WTC11 (cell line): ENCODE measurements around the gene NR1H3. TPM values are rescaled to one million over a fixed set of nuclear protein-coding genes. Genes with fewer than 3 reads are reported as not detected.

ENCODE experiments used
- ATAC-seq: fragments of 200-7000 bp; cut with Tn5 transposase; 2 replicates; pipeline ENCODE4 v1.10.0; 2021; ENCODE audit warnings: mild to moderate bottlenecking, moderate library complexity
- CTCF ChIA-PET: fragments of 300-600 bp; sonication (Branson Sonifier 250); formaldehyde crosslinking; loops from one replicate; lab custom pipeline; 2021; ENCODE audit warnings: antibody characterized with exemption; lab: Charles Lee
- POLR2A ChIA-PET: fragments of 350-600 bp; sonication (Branson Sonifier 250); formaldehyde crosslinking; loops from one replicate; lab custom pipeline; 2021; ENCODE audit warnings: antibody characterized with exemption; lab: Charles Lee
- DNase-seq: peaks from one replicate; pipeline ENCODE4 v3.0.0; 2021; ENCODE audit warnings: low spot score
- H3K27ac Mint-ChIP-seq: 2 replicates; pipeline ENCODE4 v1.8.0; 2021; ENCODE audit warnings: mixed read lengths
- H3K27me3 Mint-ChIP-seq: 2 replicates; pipeline ENCODE4 v1.8.0; 2021; ENCODE audit warnings: low read depth, mild to moderate bottlenecking, moderate library complexity, mixed read lengths
- H3K36me3 Mint-ChIP-seq: 2 replicates; pipeline ENCODE4 v1.8.0; 2021; ENCODE audit warnings: mixed read lengths
- H3K4me1 Mint-ChIP-seq: 2 replicates; pipeline ENCODE4 v1.8.0; 2022; ENCODE audit warnings: mixed read lengths
- H3K4me3 Mint-ChIP-seq: 2 replicates; pipeline ENCODE4 v1.8.0; 2021; ENCODE audit warnings: mild to moderate bottlenecking, moderate library complexity, mixed read lengths
- H3K9me3 Mint-ChIP-seq: 2 replicates; pipeline ENCODE4 v1.8.0; 2021; ENCODE audit warnings: mixed read lengths
- ARID4B ChIP-seq: sonication (generic); formaldehyde crosslinking; IDR thresholded peaks from 2 replicates; pipeline ENCODE4 v1.8.0; 2023; ENCODE audit warnings: missing genetic modification reagents, mild to moderate bottlenecking, borderline replicate concordance
- CDX4 ChIP-seq: fragments of 250-450 bp; sonication (Bioruptor Pico); IDR thresholded peaks from 2 replicates; pipeline ENCODE4 v1.9.0; 2021; ENCODE audit warnings: moderate library complexity, mild to moderate bottlenecking, inconsistent platforms, borderline replicate concordance
- CREB1 ChIP-seq: sonication (generic); formaldehyde crosslinking; IDR thresholded peaks from 2 replicates; pipeline ENCODE4 v1.8.0; 2023; ENCODE audit warnings: mild to moderate bottlenecking, missing genetic modification reagents
- ELF4 ChIP-seq: sonication (generic); formaldehyde crosslinking; IDR thresholded peaks from 2 replicates; pipeline ENCODE4 v1.8.1; 2022; ENCODE audit warnings: low read depth, mild to moderate bottlenecking, moderate library complexity, missing genetic modification reagents
- FOXK1 ChIP-seq: sonication (generic); formaldehyde crosslinking; IDR thresholded peaks from 2 replicates; pipeline ENCODE4 v1.8.0; 2022; ENCODE audit warnings: mild to moderate bottlenecking, moderate library complexity, missing genetic modification reagents
- GABPB1 ChIP-seq: sonication (generic); formaldehyde crosslinking; IDR thresholded peaks from 2 replicates; pipeline ENCODE4 v1.8.1; 2023; ENCODE audit warnings: mild to moderate bottlenecking, missing genetic modification reagents
- HMGXB4 ChIP-seq: sonication (generic); formaldehyde crosslinking; IDR thresholded peaks from 2 replicates; pipeline ENCODE4 v1.8.1; 2023; ENCODE audit warnings: mild to moderate bottlenecking, moderate library complexity, missing genetic modification reagents
- MXD4 ChIP-seq: fragments of 250-450 bp; sonication (Bioruptor Pico); IDR thresholded peaks from 2 replicates; pipeline ENCODE4 v1.8.0; 2021; ENCODE audit warnings: mild to moderate bottlenecking, moderate library complexity, borderline replicate concordance
- NR2C2 ChIP-seq: sonication (generic); formaldehyde crosslinking; IDR thresholded peaks from 2 replicates; pipeline ENCODE4 v1.8.0; 2022; ENCODE audit warnings: mild to moderate bottlenecking, missing genetic modification reagents
- RELA ChIP-seq: sonication (generic); formaldehyde crosslinking; IDR thresholded peaks from 2 replicates; pipeline ENCODE4 v1.8.1; 2022; ENCODE audit warnings: missing genetic modification reagents, mild to moderate bottlenecking, borderline replicate concordance
- TEAD1 ChIP-seq: sonication (generic); formaldehyde crosslinking; IDR thresholded peaks from 2 replicates; pipeline ENCODE4 v1.8.0; 2022; ENCODE audit warnings: mild to moderate bottlenecking, missing genetic modification reagents
- ZNF121 ChIP-seq: sonication (generic); formaldehyde crosslinking; IDR thresholded peaks from 2 replicates; pipeline ENCODE4 v1.8.0; 2023; ENCODE audit warnings: missing genetic modification reagents
- ZNF263 ChIP-seq: sonication (generic); formaldehyde crosslinking; IDR thresholded peaks from 2 replicates; pipeline ENCODE4 v1.8.1; 2022; ENCODE audit warnings: low read depth, mild to moderate bottlenecking, moderate library complexity, missing genetic modification reagents
- total RNA-seq: library from RNA; stranded (reverse); gene quantifications from 3 replicates; pipeline ENCODE4 v1.2.3, GENCODE V29; 2021

Gene NR1H3
- total RNA-seq, 1 experiment from 2014 or later, result 26.3 TPM

GRCh38 chr11:47254386-47254785, 3.4 kb upstream of the NR1H3 start:
- H3K27me3 Mint-ChIP-seq, result no peaks in the 10 kb centered on the region
- no peaks in the 10 kb centered on the region for H3K9me3 Mint-ChIP-seq
- peaks cover 25% of the 10 kb centered on the region for H3K4me1 Mint-ChIP-seq
- DNase-seq (no peak), ATAC-seq (no peak)
- ChIA-PET POLR2A (no interaction called here), CTCF (interaction anchor here (1.2 to 1.5 kb wide), 3 partner anchors 39 to 119 kb away, joined by 3 to 6 read pairs (median 3); no protein-coding TSS in a partner anchor)
- peak overlapping the region; percentile 57; the same call in 1 of the 2 replicates for H3K27ac Mint-ChIP-seq
- H3K36me3 Mint-ChIP-seq, result no peaks in the 10 kb centered on the region
- H3K4me3 Mint-ChIP-seq, result no peak overlapping the region
- TF ChIP-seq NR2C2 (no peak), CREB1 (no peak), MXD4 (CRISPR knock-in tag) (no peak), TEAD1 (CRISPR knock-in tag) (no peak), GABPB1 (CRISPR knock-in tag) (no peak), FOXK1 (CRISPR knock-in tag) (no peak)
- TF ChIP-seq, all 79 proteins: peak for 0

- H3K27ac Mint-ChIP-seq, result no peak overlapping the region
- no peaks in the 10 kb centered on the region for H3K9me3 Mint-ChIP-seq
- peaks cover 24% of the 10 kb centered on the region for H3K4me1 Mint-ChIP-seq
Observed at GRCh38 chr11:47256374-47256773, 1.4 kb upstream of the NR1H3 start.

GRCh38 chr11:47257177-47257516, 649 bp upstream of the NR1H3 start:
- H3K27ac Mint-ChIP-seq, result peak overlapping the region; percentile 81
- POLR2A ChIA-PET, result interaction anchor here (0.6 to 3.6 kb wide), 8 partner anchors 9 to 895 kb away, joined by 3 to 44 read pairs (median 7); partner anchors contain the start of genes ACP2, DDB2 and PACSIN3
- CTCF ChIA-PET, result interaction anchor here (0.8 to 6.0 kb wide), 21 partner anchors 8 to 309 kb away, joined by 3 to 120 read pairs (median 6); partner anchors contain the start of genes ACP2, ARFGAP2, DDB2 and MADD
- peak overlapping the region; percentile 62 for H3K4me3 Mint-ChIP-seq
- H3K9me3 Mint-ChIP-seq, result no peaks in the 10 kb centered on the region
- no peaks in the 10 kb centered on the region for H3K27me3 Mint-ChIP-seq
- peaks cover 24% of the 10 kb centered on the region for H3K4me1 Mint-ChIP-seq
- no peaks in the 10 kb centered on the region for H3K36me3 Mint-ChIP-seq
- no peak for TF ChIP-seq CDX4 (CRISPR knock-in tag)
- no peak for TF ChIP-seq HMGXB4
- no peak for ATAC-seq
- no peak for DNase-seq

More at GRCh38 chr11:47256374-47256773, 1.4 kb upstream of the NR1H3 start:
- no peak for DNase-seq
- TF ChIP-seq ZNF121 (CRISPR knock-in tag) (peak; percentile 83; the same call in 1 of the 2 replicates), ELF4 (CRISPR knock-in tag) (no peak)
- H3K4me3 Mint-ChIP-seq, result no peak overlapping the region
- no peaks in the 10 kb centered on the region for H3K36me3 Mint-ChIP-seq
- no peak for ATAC-seq
- H3K27me3 Mint-ChIP-seq, result no peaks in the 10 kb centered on the region
- CTCF ChIA-PET, result interaction anchor here (1.6 to 6.0 kb wide), 5 partner anchors 9 to 156 kb away, joined by 4 to 120 read pairs (median 84); partner anchors contain the start of genes ACP2 and ARFGAP2
- POLR2A ChIA-PET, result interaction anchor here (2.2 kb wide), 1 partner anchor 71 kb away, joined by 12 read pairs; the partner anchor contains the start of gene PACSIN3

- peak overlapping the region; percentile 62 for H3K4me3 Mint-ChIP-seq
- ChIA-PET POLR2A (interaction anchor here (0.8 to 3.6 kb wide), 9 partner anchors 10 to 141 kb away, joined by 3 to 44 read pairs (median 6); partner anchors contain the start of genes ACP2, DDB2 and PACSIN3), CTCF (interaction anchor here (0.7 to 6.0 kb wide), 30 partner anchors 8 to 294 kb away, joined by 3 to 120 read pairs (median 9); partner anchors contain the start of genes ACP2, ARFGAP2, CELF1 and DDB2)
- TF ChIP-seq RELA (CRISPR knock-in tag) (no peak), ARID4B (CRISPR knock-in tag) (no peak), ZNF263 (CRISPR knock-in tag) (no peak)
- H3K4me1 Mint-ChIP-seq, result peaks cover 24% of the 10 kb centered on the region
- DNase-seq (no peak), ATAC-seq (no peak)
- peak overlapping the region; percentile 81 for H3K27ac Mint-ChIP-seq
- no peaks in the 10 kb centered on the region for H3K36me3 Mint-ChIP-seq
- H3K27me3 Mint-ChIP-seq, result no peaks in the 10 kb centered on the region
- H3K9me3 Mint-ChIP-seq, result no peaks in the 10 kb centered on the region
Observed at GRCh38 chr11:47258317-47258902, 614 bp downstream of the NR1H3 start.
